T-helper 1 cell treated with Interleukin-12 subunit alpha and Interleukin-12 subunit beta and Interleukin-4 antibody, amounts not matched to agents 30 μg/mL and 1 μg/mL, for 36 hours (primary cell): ENCODE results near the gene NOC4L.

Experiments used
- H3K27ac Mint-ChIP-seq: one replicate; pipeline ENCODE4 v1.8.0; 2021; ENCODE audit warnings: mild to moderate bottlenecking, mixed read lengths
- H3K27me3 Mint-ChIP-seq: one replicate; pipeline ENCODE4 v1.8.0; 2021; ENCODE audit warnings: low read depth, mixed read lengths
- H3K36me3 Mint-ChIP-seq: one replicate; pipeline ENCODE4 v1.8.0; 2021; ENCODE audit warnings: low read depth, mixed read lengths
- H3K4me1 Mint-ChIP-seq: one replicate; pipeline ENCODE4 v1.8.0; 2021; ENCODE audit warnings: low read depth, mixed read lengths
- H3K4me3 Mint-ChIP-seq: one replicate; pipeline ENCODE4 v1.8.0; 2021; ENCODE audit warnings: mild to moderate bottlenecking, moderate library complexity, mixed read lengths
- H3K9me3 Mint-ChIP-seq: one replicate; pipeline ENCODE4 v1.8.0; 2021; ENCODE audit warnings: mixed read lengths

The NOC4L gene

DNA sequence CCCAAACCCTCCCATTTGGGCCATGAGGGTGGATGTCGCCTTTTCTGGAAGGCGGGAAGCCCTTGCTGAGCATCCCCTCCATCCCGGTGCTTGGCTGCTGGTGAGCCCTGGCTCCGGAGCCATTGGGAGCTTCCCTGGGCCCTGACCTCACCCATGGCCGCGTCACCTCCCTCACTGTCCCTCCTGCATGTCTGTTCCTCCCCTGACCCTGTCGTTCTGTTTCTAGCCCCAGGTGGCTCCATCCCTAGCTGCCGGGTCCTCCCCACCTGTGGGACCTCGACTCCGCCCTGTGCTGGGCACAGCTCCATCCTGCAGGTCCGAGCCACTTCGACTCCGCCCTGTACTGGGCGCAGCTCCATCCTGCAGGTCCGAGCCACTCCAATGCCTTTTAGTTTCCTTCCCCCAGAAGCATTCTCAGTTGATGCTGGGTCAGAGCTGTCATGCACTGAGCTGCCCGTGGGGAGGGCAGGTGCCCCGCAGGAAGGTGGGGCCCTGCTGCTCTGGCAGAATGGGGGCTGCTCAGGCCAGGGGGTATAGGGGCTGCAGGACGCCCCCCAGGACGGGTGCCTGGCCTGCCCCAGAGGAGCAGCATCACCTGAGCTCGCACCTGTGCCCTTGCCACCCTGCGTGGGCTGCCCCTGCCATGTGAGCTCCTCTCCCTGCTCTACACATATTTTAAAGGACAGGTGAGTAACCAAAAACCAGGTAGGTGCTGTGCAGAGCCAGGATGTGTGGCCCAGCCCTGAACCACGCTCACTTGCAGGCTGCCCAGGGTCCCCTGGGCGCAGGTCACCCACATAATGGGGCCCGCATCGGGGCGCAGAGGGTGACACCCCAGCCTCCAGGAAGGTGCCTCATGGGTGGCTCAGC is 19.0 kb downstream of the NOC4L start:
- Mint-ChIP-seq H3K9me3 (peaks cover 14% of the 10 kb centered on the region), H3K27me3 (no peaks in the 10 kb centered on the region), H3K4me3 (peak overlapping the region; percentile 51), H3K27ac (no peak overlapping the region), H3K4me1 (peaks cover 5% of the 10 kb centered on the region), H3K36me3 (peaks cover 5% of the 10 kb centered on the region)

DNA sequence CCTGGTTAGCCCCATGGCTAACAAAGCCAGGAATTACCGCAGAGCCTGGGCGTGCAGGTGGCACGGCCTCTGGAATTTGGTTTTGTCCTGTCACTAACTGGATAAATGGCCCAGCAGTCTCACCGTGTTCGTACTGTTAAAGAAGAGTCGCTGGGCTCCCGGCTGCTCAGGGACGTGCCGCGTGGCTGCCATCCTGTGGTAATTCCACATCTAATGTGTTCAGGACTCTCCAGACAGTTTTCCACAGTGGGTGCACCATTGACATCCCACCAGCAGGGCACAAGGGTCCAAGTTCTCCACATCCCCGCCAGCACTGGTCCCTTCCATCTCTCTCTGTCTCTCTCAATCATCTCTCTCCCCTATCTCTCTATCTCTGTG is 19.6 kb downstream of the NOC4L start:
- no peak overlapping the region for H3K4me3 Mint-ChIP-seq
- H3K27ac Mint-ChIP-seq: no peak overlapping the region
- no peaks in the 10 kb centered on the region for H3K27me3 Mint-ChIP-seq
- peaks cover 5% of the 10 kb centered on the region for H3K4me1 Mint-ChIP-seq
- H3K9me3 Mint-ChIP-seq: peaks cover 14% of the 10 kb centered on the region
- peaks cover 5% of the 10 kb centered on the region for H3K36me3 Mint-ChIP-seq

DNA sequence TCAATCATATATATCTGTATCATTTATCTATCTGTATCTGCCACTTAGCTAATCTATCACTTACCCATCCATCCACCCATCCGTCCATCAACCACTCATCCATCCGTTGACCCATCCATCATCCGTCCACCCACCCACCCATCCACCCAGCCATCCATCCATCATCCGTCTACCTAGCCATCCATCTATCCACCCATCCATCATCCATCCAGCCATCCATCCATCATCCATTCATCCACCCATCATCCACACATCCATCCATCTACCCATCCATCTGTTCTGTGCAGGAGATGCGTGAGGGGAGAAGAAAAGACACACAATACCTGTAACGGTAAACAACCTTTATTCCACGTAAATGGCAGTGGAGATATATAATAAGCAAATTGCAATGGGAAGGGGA is 20.2 kb downstream of the NOC4L start:
- Mint-ChIP-seq H3K36me3 (peaks cover 5% of the 10 kb centered on the region), H3K9me3 (peaks cover 14% of the 10 kb centered on the region), H3K4me1 (peaks cover 5% of the 10 kb centered on the region), H3K27ac (no peak overlapping the region), H3K4me3 (no peak overlapping the region), H3K27me3 (no peaks in the 10 kb centered on the region)

DNA sequence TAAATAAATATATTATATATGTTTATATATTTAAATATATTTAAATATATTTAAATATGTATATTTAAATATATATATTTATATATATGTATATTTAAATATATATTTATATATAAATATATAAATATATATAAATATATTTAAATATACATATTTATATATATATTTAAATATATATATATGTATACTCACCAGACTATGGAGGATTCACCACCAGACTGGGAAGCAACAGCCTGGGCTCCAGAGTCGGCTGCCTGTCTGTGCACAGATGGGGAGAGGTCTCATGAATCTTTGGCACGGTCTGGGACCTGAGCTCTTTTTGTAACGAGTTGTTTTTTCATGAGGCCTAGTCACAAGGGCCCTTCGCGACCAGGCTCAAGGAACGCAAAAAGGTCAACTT is 21.3 kb downstream of the NOC4L start:
- Mint-ChIP-seq H3K4me1 (peaks cover 5% of the 10 kb centered on the region), H3K27ac (no peak overlapping the region), H3K4me3 (no peak overlapping the region), H3K36me3 (peaks cover 5% of the 10 kb centered on the region), H3K27me3 (no peaks in the 10 kb centered on the region), H3K9me3 (peaks cover 14% of the 10 kb centered on the region)

DNA sequence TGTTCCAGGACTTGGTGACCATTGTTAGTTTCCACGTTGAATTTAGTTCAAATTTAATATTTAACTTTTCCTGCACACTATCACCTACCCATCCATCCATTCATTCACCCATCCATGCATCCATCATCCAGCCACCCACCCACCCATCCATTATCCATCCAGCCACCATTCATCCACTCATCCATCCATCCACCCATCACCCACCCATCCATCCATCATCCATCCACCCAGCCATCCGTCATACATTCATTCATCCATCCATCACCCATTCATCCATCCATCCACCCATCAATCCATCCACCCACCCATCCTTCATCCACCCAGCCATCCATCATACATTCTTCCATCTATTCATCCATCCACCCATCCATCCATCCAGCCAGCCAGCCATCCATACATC is 21.8 kb downstream of the NOC4L start:
- Mint-ChIP-seq H3K4me3 (no peak overlapping the region), H3K27ac (no peak overlapping the region), H3K36me3 (peaks cover 5% of the 10 kb centered on the region), H3K27me3 (no peaks in the 10 kb centered on the region), H3K4me1 (peaks cover 5% of the 10 kb centered on the region), H3K9me3 (peaks cover 14% of the 10 kb centered on the region)

DNA sequence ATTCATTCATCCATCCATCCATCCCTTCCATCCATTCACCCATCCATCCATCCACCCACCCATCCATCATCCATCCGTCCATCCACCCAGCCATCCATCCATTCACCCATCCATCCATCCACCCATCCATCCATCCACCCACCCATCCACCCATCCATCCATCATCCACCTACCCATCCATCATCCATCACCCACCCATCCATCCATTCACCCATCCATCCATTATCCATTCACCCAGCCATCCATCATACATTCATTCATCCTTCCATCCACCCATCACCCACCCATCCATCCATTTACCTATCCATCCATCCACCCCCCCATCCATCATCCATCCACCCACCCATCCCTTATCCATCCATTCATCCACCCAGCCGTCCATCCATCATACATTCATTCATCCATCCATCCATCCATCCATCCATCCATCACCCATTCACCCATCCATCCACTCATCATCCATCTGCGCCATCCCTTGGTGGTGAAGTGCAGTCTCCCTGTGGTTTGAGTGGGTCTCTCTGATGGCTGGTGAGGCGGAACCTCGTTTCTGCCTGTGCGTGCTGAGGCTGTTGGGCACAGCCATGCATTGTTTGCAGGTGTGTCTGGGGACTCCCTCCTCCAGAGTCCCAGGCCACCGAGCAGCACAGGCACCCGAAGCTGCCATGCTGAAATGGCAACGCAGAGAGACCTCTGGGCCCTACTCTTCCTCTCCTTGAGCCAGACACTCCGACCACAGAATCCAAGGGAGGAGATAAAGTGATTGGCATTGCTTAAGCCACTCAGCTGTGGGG is 22.7 kb downstream of the NOC4L start:
- peaks cover 5% of the 10 kb centered on the region for H3K4me1 Mint-ChIP-seq
- no peak overlapping the region for H3K27ac Mint-ChIP-seq
- peaks cover 5% of the 10 kb centered on the region for H3K36me3 Mint-ChIP-seq
- H3K4me3 Mint-ChIP-seq: no peak overlapping the region
- H3K9me3 Mint-ChIP-seq: peaks cover 14% of the 10 kb centered on the region
- H3K27me3 Mint-ChIP-seq: no peaks in the 10 kb centered on the region

DNA sequence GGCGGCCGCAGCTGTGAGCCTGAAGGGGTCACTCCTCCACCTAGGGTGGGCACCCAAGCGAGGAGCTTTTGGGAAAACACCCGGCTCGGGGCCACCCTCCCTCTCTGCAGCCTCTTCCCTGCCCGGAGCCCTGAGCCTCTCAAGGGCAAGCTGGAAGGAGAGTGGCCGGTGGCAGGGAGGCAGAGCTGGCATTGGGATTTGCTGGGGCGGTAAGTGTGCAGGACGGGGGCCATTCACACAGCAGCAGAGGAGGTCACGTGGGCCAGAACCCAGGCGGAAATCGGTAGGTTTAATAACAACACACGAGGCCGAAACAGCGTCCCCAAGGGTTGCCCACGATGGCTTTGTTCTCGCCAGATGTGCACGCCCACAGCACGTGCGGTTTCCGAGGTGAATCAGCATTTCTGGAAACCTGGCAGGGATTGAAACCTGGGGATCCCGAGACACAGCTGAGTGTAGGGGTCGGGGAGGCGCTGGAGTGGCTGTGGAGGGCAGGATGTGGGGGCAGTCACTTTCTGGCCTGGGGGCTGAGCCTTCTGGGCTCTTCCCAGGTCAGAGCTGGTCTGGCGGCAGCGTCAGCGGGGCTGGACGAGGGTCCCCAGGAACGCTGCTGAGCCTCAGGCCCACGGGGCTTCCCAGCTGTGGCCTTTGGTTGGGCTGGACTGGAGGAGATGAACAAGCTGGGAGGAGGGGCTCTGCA is 23.5 kb downstream of the NOC4L start:
- H3K36me3 Mint-ChIP-seq: peaks cover 5% of the 10 kb centered on the region
- H3K9me3 Mint-ChIP-seq: peaks cover 14% of the 10 kb centered on the region
- H3K27me3 Mint-ChIP-seq: peaks cover 4% of the 10 kb centered on the region
- no peak overlapping the region for H3K4me3 Mint-ChIP-seq
- peaks cover 5% of the 10 kb centered on the region for H3K4me1 Mint-ChIP-seq
- no peak overlapping the region for H3K27ac Mint-ChIP-seq

DNA sequence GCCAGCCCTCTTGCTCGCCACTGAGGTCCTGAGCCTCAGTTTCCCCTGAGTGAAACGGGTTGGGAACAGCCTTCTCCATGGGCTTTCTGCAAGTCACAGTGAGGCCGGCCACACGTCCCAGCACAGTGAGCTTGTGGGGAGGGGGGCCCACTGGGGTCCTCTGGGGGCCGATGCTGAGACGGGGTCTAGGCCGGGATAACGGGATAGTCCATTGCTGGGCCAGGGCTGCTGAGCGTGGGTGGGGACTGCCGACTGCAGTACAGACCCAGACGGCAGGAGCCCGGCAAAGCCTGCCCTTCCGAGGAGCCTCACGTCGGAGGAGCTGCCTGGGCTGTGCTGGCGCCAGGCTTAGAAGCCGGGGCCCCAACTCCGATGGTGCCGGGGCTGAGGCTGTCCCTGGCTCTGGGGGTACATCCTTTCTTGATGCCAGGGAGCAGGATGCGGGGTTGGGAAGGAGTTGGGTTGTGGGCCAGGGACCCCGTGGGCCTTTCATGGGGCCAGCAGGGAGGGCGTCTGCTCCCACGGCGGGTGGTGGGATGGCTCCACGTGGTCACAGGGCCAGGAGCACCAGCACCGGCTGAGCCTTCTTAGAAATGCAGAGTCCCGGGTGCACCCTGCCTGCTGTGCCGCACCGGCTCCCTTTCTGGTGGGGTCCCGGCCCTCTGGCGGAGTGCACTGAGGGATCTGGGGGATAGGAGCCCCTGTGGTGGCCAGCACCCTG is 24.2 kb downstream of the NOC4L start:
- Mint-ChIP-seq H3K27ac (no peak overlapping the region), H3K9me3 (peaks cover 14% of the 10 kb centered on the region), H3K4me1 (peaks cover 9% of the 10 kb centered on the region), H3K36me3 (peaks cover 5% of the 10 kb centered on the region), H3K4me3 (no peak overlapping the region), H3K27me3 (peaks cover 7% of the 10 kb centered on the region)

DNA sequence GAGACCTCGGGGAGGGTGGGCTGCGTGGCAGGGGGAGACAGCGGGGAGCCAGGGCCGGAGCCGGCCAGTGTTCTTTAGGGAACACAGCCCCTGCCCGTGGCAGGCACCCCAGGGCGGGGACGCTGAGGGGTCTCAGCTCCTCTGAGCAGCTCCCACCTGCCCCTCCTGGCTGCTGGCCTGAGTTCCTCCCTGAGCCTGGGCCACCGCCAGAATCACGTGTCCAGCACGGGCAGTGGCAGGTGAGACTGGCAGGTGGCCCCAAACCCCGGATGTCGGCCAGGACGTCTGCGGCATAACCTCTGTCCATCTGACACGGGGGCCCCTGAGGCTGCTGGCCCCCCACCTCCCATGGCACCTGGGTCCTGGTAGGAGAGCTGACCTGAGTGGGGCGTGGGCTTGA is 25.1 kb downstream of the NOC4L start:
- Mint-ChIP-seq H3K4me3 (no peak overlapping the region), H3K36me3 (peaks cover 5% of the 10 kb centered on the region), H3K4me1 (peaks cover 9% of the 10 kb centered on the region), H3K27ac (no peak overlapping the region), H3K27me3 (peaks cover 7% of the 10 kb centered on the region), H3K9me3 (peaks cover 14% of the 10 kb centered on the region)

DNA sequence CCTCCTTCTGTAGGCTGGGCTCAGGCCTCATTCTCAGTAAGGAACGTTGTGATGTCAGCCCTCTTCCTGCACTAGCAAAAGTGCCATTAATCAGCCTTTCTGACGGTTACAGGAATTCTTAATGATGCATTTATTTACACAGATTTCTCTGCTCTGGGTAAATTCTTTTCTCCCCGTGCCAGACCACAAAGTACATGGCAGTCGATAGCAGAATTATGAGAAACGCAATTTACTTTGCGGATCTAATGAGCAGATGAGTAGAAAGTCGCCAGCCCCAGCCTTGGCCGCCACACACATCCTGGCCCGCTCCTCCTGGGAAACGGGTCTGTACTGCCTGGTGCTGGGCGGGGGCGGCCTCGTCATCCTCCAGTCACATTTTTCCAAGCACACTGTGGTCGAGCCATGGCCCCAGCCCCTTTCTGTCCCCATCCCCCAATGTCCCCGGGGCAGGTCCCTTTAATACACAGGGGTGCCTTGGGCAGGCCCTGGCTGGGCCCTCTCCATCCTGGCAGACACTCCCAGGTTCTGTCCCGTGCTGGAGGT is 25.9 kb downstream of the NOC4L start:
- Mint-ChIP-seq H3K27me3 (peaks cover 7% of the 10 kb centered on the region), H3K4me3 (no peak overlapping the region), H3K36me3 (peaks cover 5% of the 10 kb centered on the region), H3K4me1 (peaks cover 14% of the 10 kb centered on the region), H3K27ac (no peak overlapping the region), H3K9me3 (peaks cover 14% of the 10 kb centered on the region)

DNA sequence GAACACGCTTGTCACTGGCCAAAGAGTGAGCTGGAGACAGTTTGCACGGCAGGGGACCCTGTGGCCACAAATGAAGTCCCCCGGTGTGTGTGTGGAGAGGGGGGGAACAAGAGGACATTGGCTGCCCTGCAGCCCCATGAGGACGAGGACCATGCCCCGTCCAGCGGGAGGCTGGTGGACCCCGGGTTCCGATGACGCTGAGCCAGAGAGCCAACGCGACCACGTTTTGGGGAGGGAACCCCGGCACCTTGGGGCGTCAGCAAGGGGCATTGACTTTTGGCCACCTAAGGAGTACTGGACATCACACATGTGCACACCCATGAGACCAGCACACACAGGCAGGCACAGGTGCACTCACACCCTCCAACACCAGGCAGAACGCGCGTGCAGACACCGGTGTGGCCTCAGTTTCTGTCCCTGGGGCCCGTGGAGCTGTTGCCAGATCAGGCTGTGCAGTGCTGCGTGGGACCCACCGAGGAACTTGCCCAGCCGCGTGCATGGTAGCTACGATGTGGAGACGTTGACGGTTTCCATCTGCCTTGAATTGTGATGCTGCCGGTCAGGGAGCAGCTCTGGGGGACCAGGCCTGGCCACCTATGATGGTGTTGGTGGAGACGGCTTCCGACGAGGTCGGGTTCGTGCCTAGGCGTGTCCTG is 26.5 kb downstream of the NOC4L start:
- Mint-ChIP-seq H3K27me3 (peaks cover 7% of the 10 kb centered on the region), H3K4me3 (no peak overlapping the region), H3K36me3 (peaks cover 5% of the 10 kb centered on the region), H3K9me3 (peaks cover 13% of the 10 kb centered on the region), H3K27ac (no peak overlapping the region), H3K4me1 (peaks cover 14% of the 10 kb centered on the region)

DNA sequence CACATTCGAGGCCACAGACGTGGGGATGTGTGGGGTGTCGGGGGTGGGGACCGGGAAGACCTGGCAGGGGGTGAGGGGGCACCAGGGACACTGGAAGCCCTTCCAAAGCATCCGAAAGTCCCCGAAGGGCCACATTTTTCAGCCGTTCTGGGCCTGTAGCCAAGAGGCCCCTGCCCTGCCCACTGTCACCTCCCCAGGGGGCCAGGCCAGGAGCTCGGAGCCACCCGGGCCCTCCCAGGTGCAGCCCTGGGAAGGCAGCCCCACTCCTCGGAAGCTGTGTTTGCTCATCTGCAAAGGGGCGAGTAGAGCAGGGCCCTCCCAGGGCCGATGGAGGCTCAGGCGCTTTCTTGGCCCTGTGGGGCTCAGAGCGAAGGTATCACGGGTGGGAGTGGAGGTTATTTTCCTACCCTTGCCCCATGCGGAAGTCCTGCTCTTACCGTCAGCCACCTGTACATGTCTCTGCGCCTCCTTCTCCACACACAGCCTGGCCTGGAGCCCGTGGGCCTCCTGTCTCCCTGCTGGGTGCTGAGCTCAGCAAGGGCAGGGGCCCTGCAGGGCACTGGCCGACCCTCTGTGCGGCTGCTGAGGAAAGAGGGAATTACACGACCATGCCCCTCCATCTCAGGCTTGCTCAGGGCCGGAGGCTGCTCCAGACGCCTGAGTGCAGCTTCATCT is 27.2 kb downstream of the NOC4L start:
- peaks cover 5% of the 10 kb centered on the region for H3K36me3 Mint-ChIP-seq
- H3K4me3 Mint-ChIP-seq: no peak overlapping the region
- peaks cover 7% of the 10 kb centered on the region for H3K27me3 Mint-ChIP-seq
- H3K27ac Mint-ChIP-seq: no peak overlapping the region
- peaks cover 14% of the 10 kb centered on the region for H3K4me1 Mint-ChIP-seq
- H3K9me3 Mint-ChIP-seq: peaks cover 6% of the 10 kb centered on the region

DNA sequence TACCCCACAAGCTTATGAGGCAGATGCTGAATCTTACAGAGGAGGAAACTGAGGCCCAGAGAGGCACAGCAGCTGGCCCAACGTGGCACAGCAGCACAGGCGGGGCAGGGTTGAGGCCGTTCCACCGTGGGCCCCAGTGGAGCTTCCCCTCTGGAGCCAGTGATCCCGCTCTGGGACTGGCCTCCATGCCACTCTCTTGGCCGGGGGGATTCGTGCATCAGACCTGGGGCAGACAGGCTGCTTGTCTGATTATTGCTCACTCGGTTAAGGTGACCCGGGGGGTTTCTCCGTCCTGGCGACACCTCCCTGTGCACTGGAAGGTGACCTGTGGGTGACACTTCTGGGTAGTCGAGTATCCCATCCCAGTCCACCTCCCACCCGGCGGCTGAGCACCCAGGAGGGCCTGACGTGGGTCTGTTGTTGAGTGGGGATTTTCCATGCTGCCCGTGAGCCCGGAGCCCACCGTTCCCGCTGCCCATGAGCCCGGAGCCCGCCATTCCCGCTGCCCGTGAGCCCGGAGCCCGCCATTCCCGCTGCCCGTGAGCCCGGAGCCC is 27.8 kb downstream of the NOC4L start:
- peaks cover 14% of the 10 kb centered on the region for H3K4me1 Mint-ChIP-seq
- H3K4me3 Mint-ChIP-seq: no peak overlapping the region
- peaks cover 2% of the 10 kb centered on the region for H3K9me3 Mint-ChIP-seq
- peaks cover 7% of the 10 kb centered on the region for H3K27me3 Mint-ChIP-seq
- no peak overlapping the region for H3K27ac Mint-ChIP-seq
- peaks cover 2% of the 10 kb centered on the region for H3K36me3 Mint-ChIP-seq
